Loucy (cell line): ENCODE results near the gene KRT3.

Experiments
- EZH2phosphoT487 ChIP-seq: fragments of 200-600 bp; IDR thresholded peaks from 2 replicates; pipeline ENCODE4 v1.6.1; 2018; ENCODE audit warnings: antibody characterized with exemption, mild to moderate bottlenecking, moderate library complexity, borderline replicate concordance
- TF ChIP-seq, protein P1 (sequence below): fragments of 200-600 bp; sonication (generic); conservative IDR thresholded peaks from 2 replicates; pipeline ENCODE4 v1.5.1; 2014; ENCODE audit warnings: mild to moderate bottlenecking, antibody characterized with exemption, low read length

DNA sequence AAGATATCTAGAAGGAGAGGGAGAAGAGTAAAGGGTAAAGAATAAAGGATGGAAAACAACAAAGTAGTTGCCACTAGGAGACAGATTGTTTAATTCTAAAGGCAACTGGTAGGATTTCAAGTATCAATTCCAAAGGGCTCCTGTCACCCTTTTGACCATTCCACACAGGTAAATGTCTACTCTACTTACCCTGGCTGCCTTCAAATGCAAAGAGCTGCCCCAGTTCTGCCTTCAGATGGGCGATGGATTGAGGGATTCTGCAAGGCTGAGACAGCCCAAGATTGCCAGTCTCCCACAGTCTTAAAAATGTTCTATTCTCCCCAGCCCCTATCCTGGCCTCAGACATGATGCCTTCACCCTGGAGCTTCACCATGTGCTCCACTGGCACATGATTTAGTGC lies 30.2 kb downstream of the KRT3 start:
- TF ChIP-seq, protein P1, sequence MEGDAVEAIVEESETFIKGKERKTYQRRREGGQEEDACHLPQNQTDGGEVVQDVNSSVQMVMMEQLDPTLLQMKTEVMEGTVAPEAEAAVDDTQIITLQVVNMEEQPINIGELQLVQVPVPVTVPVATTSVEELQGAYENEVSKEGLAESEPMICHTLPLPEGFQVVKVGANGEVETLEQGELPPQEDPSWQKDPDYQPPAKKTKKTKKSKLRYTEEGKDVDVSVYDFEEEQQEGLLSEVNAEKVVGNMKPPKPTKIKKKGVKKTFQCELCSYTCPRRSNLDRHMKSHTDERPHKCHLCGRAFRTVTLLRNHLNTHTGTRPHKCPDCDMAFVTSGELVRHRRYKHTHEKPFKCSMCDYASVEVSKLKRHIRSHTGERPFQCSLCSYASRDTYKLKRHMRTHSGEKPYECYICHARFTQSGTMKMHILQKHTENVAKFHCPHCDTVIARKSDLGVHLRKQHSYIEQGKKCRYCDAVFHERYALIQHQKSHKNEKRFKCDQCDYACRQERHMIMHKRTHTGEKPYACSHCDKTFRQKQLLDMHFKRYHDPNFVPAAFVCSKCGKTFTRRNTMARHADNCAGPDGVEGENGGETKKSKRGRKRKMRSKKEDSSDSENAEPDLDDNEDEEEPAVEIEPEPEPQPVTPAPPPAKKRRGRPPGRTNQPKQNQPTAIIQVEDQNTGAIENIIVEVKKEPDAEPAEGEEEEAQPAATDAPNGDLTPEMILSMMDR: no peak
- TF ChIP-seq EZH2phosphoT487: no peak
